A673 (cell line): ENCODE data around the gene GPR153. TPM values are rescaled to one million over a fixed set of nuclear protein-coding genes. Genes with fewer than 3 reads are reported as not detected.
A peak's percentile ranks its signal among the peaks of the same experiment; 100 is the strongest.

Source experiments
- BruUV-seq: library from RNA; stranded (reverse); fragments of 400-500 nt; replicated peaks from 2 replicates; lab custom pipeline; 2021; lab: Mats Ljungman, UMichigan
- CTCF ChIA-PET: fragments of 300-600 bp; sonication (Branson Sonifier 250); formaldehyde crosslinking; loops from one replicate; lab custom pipeline; 2022; ENCODE audit warnings: antibody characterized with exemption; lab: Charles Lee
- POLR2A ChIA-PET: fragments of 300-600 bp; sonication (Branson Sonifier 250); formaldehyde crosslinking; loops from one replicate; lab custom pipeline; 2022; ENCODE audit warnings: antibody characterized with exemption; ENCODE audit not compliant: low non-redundant PET; lab: Charles Lee
- DNase-seq: peaks from one replicate; pipeline ENCODE4 v3.0.0-alpha.2; 2015; ENCODE audit warnings: low spot score
- H3K27ac ChIP-seq: fragments of 200-600 bp; sonication (generic); 2 replicates; pipeline ENCODE4 v1.5.1; 2016; ENCODE audit warnings: mixed run types, low read depth, mild to moderate bottlenecking, mixed read lengths, antibody characterized with exemption, low read length; ENCODE audit not compliant: poor library complexity, severe bottlenecking
- H3K27me3 ChIP-seq: fragments of 200-600 bp; sonication (generic); replicated peaks from 2 replicates; pipeline ENCODE4 v1.6.1; 2017; ENCODE audit warnings: mixed run types, low read depth, mild to moderate bottlenecking, mixed read lengths, antibody characterized with exemption, low read length; ENCODE audit not compliant: insufficient read depth, poor library complexity
- H3K36me3 ChIP-seq: fragments of 200-600 bp; sonication (generic); 2 replicates; pipeline ENCODE4 v1.6.1; 2016; ENCODE audit warnings: mixed run types, mild to moderate bottlenecking, mixed read lengths, antibody characterized with exemption, low read length; ENCODE audit not compliant: insufficient read depth, poor library complexity, severe bottlenecking
- H3K4me1 ChIP-seq: fragments of 200-600 bp; sonication (generic); 2 replicates; pipeline ENCODE4 v1.6.1; 2017; ENCODE audit warnings: mixed run types, mild to moderate bottlenecking, mixed read lengths, antibody characterized with exemption, low read length; ENCODE audit not compliant: insufficient read depth, poor library complexity, severe bottlenecking
- H3K4me3 ChIP-seq: fragments of 200-600 bp; sonication (generic); 2 replicates; pipeline ENCODE4 v1.5.1; 2016; ENCODE audit warnings: low read depth, mixed run types, mild to moderate bottlenecking, mixed read lengths, low read length; ENCODE audit not compliant: poor library complexity, severe bottlenecking
- H3K9me3 ChIP-seq: fragments of 200-600 bp; sonication (generic); 2 replicates; pipeline ENCODE4 v1.6.1; 2016; ENCODE audit warnings: mixed run types, low read depth, mild to moderate bottlenecking, mixed read lengths, antibody characterized with exemption, low read length; ENCODE audit not compliant: poor library complexity, severe bottlenecking
- EZH2 ChIP-seq: fragments of 200-600 bp; sonication (generic); IDR thresholded peaks from 2 replicates; pipeline ENCODE4 v1.6.1; 2017; ENCODE audit warnings: borderline replicate concordance, low read depth, mild to moderate bottlenecking, mixed read lengths, antibody characterized with exemption, low read length; ENCODE audit not compliant: poor library complexity, severe bottlenecking
- intact Hi-C: fragments of 100-400 bp; cut with micrococcal nuclease; formaldehyde crosslinking; loops from one replicate; pipeline ENCODE4 v1.10.0; 2022; ENCODE audit not compliant: unreplicated experiment
- total RNA-seq: library from RNA; stranded (reverse); gene quantifications from 2 replicates; pipeline ENCODE4 v1.2.3, GENCODE V29; 2021
- TF ChIP-seq, protein P1 (sequence below): fragments of 300-800, 200-600 bp; sonication (generic); conservative IDR thresholded peaks from 2 replicates; pipeline ENCODE4 v1.5.1; 2017; ENCODE audit warnings: low read depth, mild to moderate bottlenecking, antibody characterized with exemption, low read length, moderate library complexity, mixed read lengths

GPR153 gene
- total RNA-seq, 1 experiment from 2014 or later: 8.4 TPM

DNA sequence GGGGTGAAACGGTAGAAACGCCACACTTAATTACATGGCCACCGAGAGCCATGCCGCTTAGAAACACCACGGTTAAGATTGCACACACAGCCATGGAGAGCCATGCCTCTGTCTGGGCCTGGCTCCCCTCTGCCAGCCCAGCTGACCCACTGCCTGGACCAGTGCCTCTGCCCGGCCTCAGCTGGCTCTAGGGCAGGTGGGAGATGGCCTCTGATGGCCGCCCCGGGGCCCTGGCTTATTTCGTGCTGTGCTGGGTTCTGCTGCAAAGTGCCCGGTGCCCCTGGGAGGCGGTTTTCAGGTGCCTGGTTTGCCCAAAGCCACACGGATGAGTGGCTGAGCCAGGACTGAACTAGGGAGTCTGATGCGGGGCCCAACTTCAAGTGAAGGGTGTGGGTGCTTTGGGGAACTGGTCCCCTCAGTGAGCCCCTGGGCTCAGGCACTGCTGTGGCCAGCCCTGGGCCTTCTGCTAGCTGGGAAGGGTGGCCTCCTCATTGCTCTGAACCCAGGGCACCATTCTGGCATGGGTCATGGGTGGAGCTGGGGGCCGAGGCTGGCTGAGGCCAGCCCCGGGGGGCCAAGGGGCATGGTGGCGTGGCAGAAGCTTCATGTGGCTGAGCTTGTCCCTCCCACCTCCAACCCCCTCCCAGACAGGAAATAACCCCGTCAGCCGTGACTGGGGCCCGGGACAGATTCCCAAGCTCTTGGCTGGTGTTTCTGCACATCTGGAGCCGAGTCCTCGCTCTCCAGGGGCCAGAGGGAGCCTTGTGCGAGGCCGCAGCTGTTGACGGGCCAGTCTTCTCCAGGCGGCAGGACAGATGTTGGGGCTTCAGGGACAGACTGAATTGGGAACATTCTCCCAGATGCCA is 1.9 kb upstream of the GPR153 start:
- Histone ChIP-seq H3K4me3 (no peak overlapping the region), H3K9me3 (no peaks in the 10 kb centered on the region), H3K36me3 (no peaks in the 10 kb centered on the region), H3K27ac (peak overlapping the region; percentile 16), H3K4me1 (peaks cover 20% of the 10 kb centered on the region), H3K27me3 (no peaks in the 10 kb centered on the region)
- intact Hi-C loops: loop anchor here (5.0 kb wide), 1 partner anchor 80 kb away; no protein-coding TSS in a partner anchor
- BruUV-seq: no TSS peak
- ChIA-PET CTCF (no interaction called here), POLR2A (no interaction called here)
- TF ChIP-seq, protein P1, sequence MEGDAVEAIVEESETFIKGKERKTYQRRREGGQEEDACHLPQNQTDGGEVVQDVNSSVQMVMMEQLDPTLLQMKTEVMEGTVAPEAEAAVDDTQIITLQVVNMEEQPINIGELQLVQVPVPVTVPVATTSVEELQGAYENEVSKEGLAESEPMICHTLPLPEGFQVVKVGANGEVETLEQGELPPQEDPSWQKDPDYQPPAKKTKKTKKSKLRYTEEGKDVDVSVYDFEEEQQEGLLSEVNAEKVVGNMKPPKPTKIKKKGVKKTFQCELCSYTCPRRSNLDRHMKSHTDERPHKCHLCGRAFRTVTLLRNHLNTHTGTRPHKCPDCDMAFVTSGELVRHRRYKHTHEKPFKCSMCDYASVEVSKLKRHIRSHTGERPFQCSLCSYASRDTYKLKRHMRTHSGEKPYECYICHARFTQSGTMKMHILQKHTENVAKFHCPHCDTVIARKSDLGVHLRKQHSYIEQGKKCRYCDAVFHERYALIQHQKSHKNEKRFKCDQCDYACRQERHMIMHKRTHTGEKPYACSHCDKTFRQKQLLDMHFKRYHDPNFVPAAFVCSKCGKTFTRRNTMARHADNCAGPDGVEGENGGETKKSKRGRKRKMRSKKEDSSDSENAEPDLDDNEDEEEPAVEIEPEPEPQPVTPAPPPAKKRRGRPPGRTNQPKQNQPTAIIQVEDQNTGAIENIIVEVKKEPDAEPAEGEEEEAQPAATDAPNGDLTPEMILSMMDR: no peak
- no peak for DNase-seq

GRCh38 chr1:6261615-6261995 is 707 bp upstream of the GPR153 start:
- intact Hi-C loops: loop anchor here (5.0 kb wide), 1 partner anchor 81 kb away; no protein-coding TSS in a partner anchor
- Histone ChIP-seq H3K9me3 (no peaks in the 10 kb centered on the region), H3K36me3 (no peaks in the 10 kb centered on the region), H3K4me1 (peaks cover 20% of the 10 kb centered on the region), H3K27me3 (no peaks in the 10 kb centered on the region), H3K27ac (no peak overlapping the region), H3K4me3 (peak overlapping the region; percentile 62)
- no TSS peak for BruUV-seq
- ChIA-PET POLR2A (no interaction called here), CTCF (interaction anchor here (0.6 kb wide), 1 partner anchor 300 kb away, joined by 6 read pairs; no protein-coding TSS in a partner anchor)
- TF ChIP-seq, protein P1: no peak
- TF ChIP-seq EZH2: no peak
- no peak for DNase-seq

DNA sequence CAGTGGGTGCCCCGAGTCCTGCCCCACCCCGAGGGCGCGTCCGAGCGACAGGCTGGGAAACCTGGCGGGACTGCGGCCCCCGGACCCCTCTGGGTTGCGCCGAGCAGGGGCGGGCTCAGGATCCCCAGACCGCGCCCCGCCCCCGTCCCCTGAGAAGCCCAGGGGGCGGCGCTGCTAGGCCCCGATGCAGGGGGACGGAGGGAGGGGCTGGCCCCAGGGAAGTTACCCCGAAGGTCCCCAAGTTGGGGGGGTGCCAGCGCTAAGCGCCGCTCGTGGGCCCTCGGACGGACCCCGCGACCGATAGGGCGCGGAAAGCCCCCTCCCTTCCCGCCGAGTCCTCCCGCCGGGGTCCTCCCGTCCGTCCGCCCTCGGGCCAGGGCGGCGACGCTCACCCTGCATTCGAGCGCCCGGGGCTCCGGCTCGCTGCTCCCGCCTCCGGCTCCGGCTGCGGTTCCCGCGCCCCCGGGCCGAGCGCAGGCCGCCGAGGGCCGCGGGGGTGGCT is 414 bp downstream of the GPR153 start:
- ChIA-PET CTCF (no interaction called here), POLR2A (no interaction called here)
- peak; percentile 59 for DNase-seq
- Histone ChIP-seq H3K27ac (peak overlapping the region; percentile 42), H3K4me1 (peaks cover 20% of the 10 kb centered on the region), H3K4me3 (peak overlapping the region; percentile 62), H3K27me3 (no peaks in the 10 kb centered on the region), H3K36me3 (no peaks in the 10 kb centered on the region), H3K9me3 (no peaks in the 10 kb centered on the region)
- TF ChIP-seq, protein P1: no peak
- no peak for TF ChIP-seq EZH2
- intact Hi-C loops: loop anchor here (5.0 kb wide), 1 partner anchor 82 kb away; no protein-coding TSS in a partner anchor
- no TSS peak for BruUV-seq
